IMR-90 (cell line): ENCODE measurements around the gene RASL10A. TPM values are rescaled to one million over a fixed set of nuclear protein-coding genes. Genes with fewer than 3 reads are reported as not detected.

Experiments
- ATAC-seq: fragments of 200-7000 bp; cut with Tn5 transposase; 2 replicates; pipeline ENCODE4 v1.9.1; 2020; ENCODE audit warnings: low read depth, mild to moderate bottlenecking, moderate library complexity
- BruUV-seq: library from RNA; stranded (reverse); fragments of 400-500 nt; replicated peaks from 2 replicates; lab custom pipeline; 2021; lab: Mats Ljungman, UMichigan
- CTCF ChIA-PET: fragments of 300-600 bp; formaldehyde crosslinking; extraction: SDS; loops from one replicate; lab custom pipeline; 2021; ENCODE audit warnings: antibody characterized with exemption; lab: Yijun Ruan, JAX
- POLR2A ChIA-PET: fragments of 300-600 bp; sonication (Branson Sonifier 250); formaldehyde crosslinking; loops from one replicate; lab custom pipeline; 2022; ENCODE audit warnings: antibody characterized with exemption; ENCODE audit not compliant: unreplicated experiment; lab: Charles Lee
- DNase-seq: peaks from one replicate; pipeline ENCODE4 v3.0.0; 2013
- H2AFZ ChIP-seq: replicated peaks from 2 replicates; pipeline ENCODE3; 2013; ENCODE audit warnings: low read length, mild to moderate bottlenecking; ENCODE audit not compliant: poor library complexity
- H2AK5ac ChIP-seq: 2 replicates; pipeline ENCODE4 v1.6.1; 2013; ENCODE audit warnings: low read depth, low read length, inconsistent platforms
- H2AK9ac ChIP-seq: replicated peaks from 2 replicates; pipeline ENCODE3; 2013; ENCODE audit warnings: mild to moderate bottlenecking, low read depth, low read length, moderate library complexity; ENCODE audit not compliant: poor library complexity
- H2BK120ac ChIP-seq: 2 replicates; pipeline ENCODE4 v1.6.1; 2013; ENCODE audit warnings: low read depth, low read length, inconsistent platforms
- H2BK15ac ChIP-seq: 3 replicates; pipeline ENCODE4 v1.6.1; 2013; ENCODE audit warnings: low read depth, low read length, inconsistent platforms
- H2BK20ac ChIP-seq: 2 replicates; pipeline ENCODE4 v1.6.1; 2013; ENCODE audit warnings: low read depth, mild to moderate bottlenecking, inconsistent platforms, low read length, moderate library complexity
- H2BK5ac ChIP-seq: 2 replicates; pipeline ENCODE4 v1.6.1; 2013; ENCODE audit warnings: mild to moderate bottlenecking, low read depth, low read length, inconsistent platforms; ENCODE audit not compliant: poor library complexity, severe bottlenecking
- H3K14ac ChIP-seq: replicated peaks from 2 replicates; pipeline ENCODE4 v1.6.1; 2013; ENCODE audit warnings: low read depth, low read length, inconsistent platforms
- H3K18ac ChIP-seq: 2 replicates; pipeline ENCODE4 v1.6.1; 2013; ENCODE audit warnings: low read depth, low read length, control low read depth
- H3K23ac ChIP-seq: 2 replicates; pipeline ENCODE4 v1.6.1; 2013; ENCODE audit warnings: low read depth, low read length, inconsistent platforms
- H3K27ac ChIP-seq: 2 replicates; pipeline ENCODE4 v1.5.1; 2013; ENCODE audit warnings: mild to moderate bottlenecking, control low read depth, low read length; ENCODE audit not compliant: insufficient read depth
- H3K27me3 ChIP-seq: 2 replicates; pipeline ENCODE4 v1.6.1; 2013; ENCODE audit warnings: low read length; ENCODE audit not compliant: control insufficient read depth, insufficient read depth
- H3K36me3 ChIP-seq: 2 replicates; pipeline ENCODE4 v1.6.1; 2013; ENCODE audit warnings: low read length, mixed read lengths; ENCODE audit not compliant: control insufficient read depth, insufficient read depth
- H3K4ac ChIP-seq: 2 replicates; pipeline ENCODE4 v1.6.1; 2013; ENCODE audit warnings: low read depth, low read length, inconsistent platforms
- H3K4me1 ChIP-seq: 2 replicates; pipeline ENCODE4 v1.6.1; 2013; ENCODE audit warnings: low read length, mixed read lengths; ENCODE audit not compliant: control insufficient read depth, insufficient read depth
- H3K4me2 ChIP-seq: 2 replicates; pipeline ENCODE4 v1.6.1; 2013; ENCODE audit warnings: low read depth, mild to moderate bottlenecking, control low read depth, low read length, moderate library complexity
- H3K4me3 ChIP-seq: 2 replicates; pipeline ENCODE4 v1.5.1; 2013; ENCODE audit warnings: low read depth, mild to moderate bottlenecking, control low read depth, low read length, moderate library complexity; ENCODE audit not compliant: insufficient read depth
- H3K56ac ChIP-seq: 2 replicates; pipeline ENCODE4 v1.6.1; 2013; ENCODE audit warnings: low read length, inconsistent platforms; ENCODE audit not compliant: insufficient read depth; ENCODE audit errors: extremely low read depth
- H3K79me1 ChIP-seq, 2 experiments: 2 replicates each; pipeline ENCODE4 v1.6.1; 2013; ENCODE audit warnings: low read length in 2 of 2, inconsistent platforms in 1 of 2, low read depth in 1 of 2
- H3K9ac ChIP-seq: 2 replicates; pipeline ENCODE4 v1.6.1; 2013; ENCODE audit warnings: low read depth, low read length, control low read depth
- H3K9me1 ChIP-seq: 2 replicates; pipeline ENCODE4 v1.6.1; 2013; ENCODE audit warnings: low read length, inconsistent platforms; ENCODE audit not compliant: insufficient read depth
- H3K9me3 ChIP-seq: 2 replicates; pipeline ENCODE4 v1.6.1; 2013; ENCODE audit warnings: low read length; ENCODE audit not compliant: control insufficient read depth, insufficient read depth
- H4K20me1 ChIP-seq: 2 replicates; pipeline ENCODE4 v1.6.1; 2013; ENCODE audit warnings: low read length, inconsistent platforms; ENCODE audit not compliant: insufficient read depth
- H4K5ac ChIP-seq: 2 replicates; pipeline ENCODE4 v1.6.1; 2013; ENCODE audit warnings: mild to moderate bottlenecking, low read depth, low read length, control low read depth
- H4K8ac ChIP-seq, 2 experiments: 2 replicates each; pipeline ENCODE4 v1.6.1; 2013; ENCODE audit warnings: low read depth in 2 of 2, low read length in 2 of 2, control low read depth in 1 of 2, inconsistent platforms in 1 of 2
- H4K91ac ChIP-seq: 2 replicates; pipeline ENCODE4 v1.6.1; 2013; ENCODE audit warnings: low read depth, low read length, inconsistent platforms; ENCODE audit not compliant: insufficient read depth
- CHD1 ChIP-seq: IDR thresholded peaks from 2 replicates; pipeline ENCODE4 v1.6.1; 2012; ENCODE audit warnings: low read depth, low read length, improper control_type of control experiment
- MAFK ChIP-seq: IDR thresholded peaks from 2 replicates; pipeline ENCODE4 v1.6.1; 2012; ENCODE audit warnings: low read depth, low read length, improper control_type of control experiment
- RCOR1 ChIP-seq: IDR thresholded peaks from 2 replicates; pipeline ENCODE4 v1.6.1; 2012; ENCODE audit warnings: mild to moderate bottlenecking, low read length, improper control_type of control experiment; ENCODE audit not compliant: insufficient replicate concordance
- RFX5 ChIP-seq: IDR thresholded peaks from 2 replicates; pipeline ENCODE4 v1.8.0; 2012; ENCODE audit warnings: low read depth, mild to moderate bottlenecking, low read length, moderate library complexity
- WGBS, 2 experiments: methylation state at CpG; one replicate each; pipeline versions ENCODE4 v1.1.5 to v1.1.7; 2013; ENCODE audit warnings: missing lambda C conversion rate in 2 of 2; ENCODE audit not compliant: insufficient read length in 1 of 2; ENCODE audit errors: extremely low coverage in 2 of 2; 5-methylcytosine and 5-hydroxymethylcytosine counted together
- dilution Hi-C: fragments of 300-500 bp; cut with HindIII; formaldehyde crosslinking; loops from one replicate; pipeline ENCODE4 v1.14.3; 2018; ENCODE audit warnings: low sequenced_read_pairs; ENCODE audit not compliant: unreplicated experiment
- in situ Hi-C: fragments of 300-500 bp; cut with MboI; formaldehyde crosslinking; loops from 3 replicates; pipeline ENCODE4 v1.14.3; 2019; ENCODE audit warnings: low sequenced_read_pairs, inconsistent platforms, mixed read lengths
- intact Hi-C: fragments of 100-400 bp; cut with micrococcal nuclease; formaldehyde crosslinking; loops from 2 replicates; pipeline ENCODE4 v1.10.0; 2022
- polyA plus RNA-seq, 3 experiments: library from polyadenylated mRNA; depleted of rRNA; stranded (reverse); fragments of >200 nt; gene quantifications; 2 replicates each; pipeline ENCODE4 v1.2.3, GENCODE V29; 2012; ENCODE audit warnings: low replicate concordance in 1 of 3
- total RNA-seq: library from RNA; depleted of rRNA; stranded (reverse); fragments of >200 nt; gene quantifications from 2 replicates; pipeline ENCODE4 v1.2.3, GENCODE V29; 2012

RASL10A gene
- total and polyA plus RNA-seq, 2 of the 4 experiments (the other 2 are of a cell fraction) = 0.26 TPM; not detected in 1

DNA sequence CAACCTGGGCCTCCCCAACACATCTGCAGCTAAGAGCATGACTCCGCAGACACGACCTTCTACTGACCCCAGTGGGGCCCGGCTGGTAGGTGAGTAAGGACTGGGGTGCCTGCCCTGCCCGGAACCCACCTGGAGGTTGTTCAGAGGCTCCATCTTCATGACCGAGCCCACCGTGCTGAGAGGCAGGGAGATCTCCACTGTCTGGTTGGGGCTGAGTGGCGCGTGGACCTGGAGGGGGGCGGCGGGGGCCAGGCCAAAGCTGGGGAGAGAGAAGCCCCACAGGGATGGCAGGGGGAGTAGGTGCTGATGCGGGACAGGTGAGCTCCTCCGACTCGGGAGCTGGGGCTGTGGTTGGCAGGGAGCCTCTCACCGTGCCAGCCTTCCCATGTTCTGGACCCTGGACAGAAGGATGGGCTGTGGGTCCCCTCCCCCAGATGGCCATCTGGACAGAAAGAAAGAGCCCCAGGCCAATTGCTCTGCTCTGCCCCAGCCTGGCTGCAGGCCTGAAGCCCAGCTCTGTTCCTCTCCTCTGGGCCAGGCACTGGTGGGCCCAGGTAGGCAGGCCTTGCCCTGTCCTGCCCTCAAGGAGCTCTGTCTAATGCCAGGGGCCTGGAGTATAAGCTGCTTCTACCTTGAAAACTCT is 16.3 kb upstream of the RASL10A start:
- H3K27ac ChIP-seq = no peak overlapping the region

More for the DNA sequence above, 16.3 kb upstream of the RASL10A start:
- H3K4me1 ChIP-seq = peaks cover 9% of the 10 kb centered on the region
- no peak overlapping the region for H4K8ac ChIP-seq
- dilution Hi-C loops (no loop called here), in situ Hi-C loops (no loop called here), intact Hi-C loops (no loop called here)
- no peaks in the 10 kb centered on the region for H3K27me3 ChIP-seq
- H2BK120ac ChIP-seq = no peak overlapping the region
- H3K4me3 ChIP-seq = no peak overlapping the region
- H4K5ac ChIP-seq = no peak overlapping the region
- BruUV-seq = no TSS peak
- no peak overlapping the region for H2AK5ac ChIP-seq
- H2BK5ac ChIP-seq = no peak overlapping the region
- H2BK15ac ChIP-seq = no peak overlapping the region
- H3K14ac ChIP-seq = no peak overlapping the region
- H4K20me1 ChIP-seq = no peaks in the 10 kb centered on the region; the same call in none of the 2 replicates
- H3K18ac ChIP-seq = no peak overlapping the region
- H3K36me3 ChIP-seq = peaks cover 49% of the 10 kb centered on the region
- DNase-seq = no peak
- H3K4ac ChIP-seq = no peak overlapping the region
- H3K4me2 ChIP-seq = no peak overlapping the region
- 88% methylated on average over 7 of the region's 14 CpGs; no CpG with 5 or more reads in 1 of the 2 experiments for WGBS, 2 experiments
- H3K9me1 ChIP-seq = peaks cover 5% of the 10 kb centered on the region; the same call in 1 of the 2 replicates
- H2BK20ac ChIP-seq = no peak overlapping the region
- H3K23ac ChIP-seq = no peak overlapping the region
- H3K9me3 ChIP-seq = no peaks in the 10 kb centered on the region
- H4K91ac ChIP-seq = no peak overlapping the region
- ATAC-seq = no peak
- ChIA-PET POLR2A (no interaction called here), CTCF (no interaction called here)
- TF ChIP-seq MAFK (no peak), CHD1 (no peak), RFX5 (no peak), RCOR1 (no peak)
- H2AFZ ChIP-seq = no peak overlapping the region
- H3K79me1 ChIP-seq = peaks cover 0 to 3% of the 10 kb centered on the region in 2 experiments; a peak in 1 of 4 replicates
- no peak overlapping the region for H2AK9ac ChIP-seq
- H3K56ac ChIP-seq = no peak overlapping the region
- no peak overlapping the region for H3K9ac ChIP-seq
